Keratinocyte (primary cell): ENCODE measurements around the gene SPECC1. TPM values are rescaled to one million over a fixed set of nuclear protein-coding genes. Genes with fewer than 3 reads are reported as not detected.

Source experiments
- DNase-seq: peaks from one replicate; pipeline ENCODE4 v3.0.0-alpha.2; 2011; ENCODE audit warnings: low read depth, missing footprints, low spot score
- FAIRE-seq: peaks from 2 replicates; lab custom pipeline; 2011; peaks lifted over from hg19 to GRCh38; lab: Jason Lieb, UNC
- H2AFZ ChIP-seq: 2 replicates; pipeline ENCODE4 v1.6.0; 2012; ENCODE audit warnings: low read length, control low read depth, inconsistent platforms; ENCODE audit not compliant: control insufficient read depth
- H3K27ac ChIP-seq: 2 replicates; pipeline ENCODE4 v1.5.1; 2011; ENCODE audit warnings: low read length; ENCODE audit not compliant: control insufficient read depth, insufficient read depth
- H3K27me3 ChIP-seq: 3 replicates; pipeline ENCODE4 v1.6.0; 2011; ENCODE audit warnings: low read length; ENCODE audit not compliant: control insufficient read depth, insufficient read depth; ENCODE audit errors: extremely low read depth
- H3K36me3 ChIP-seq, 2 experiments: 2 replicates in 1 of 2; 3 replicates in 1 of 2; pipeline ENCODE4 v1.5.1; 2011; ENCODE audit warnings: low read length in 2 of 2, mild to moderate bottlenecking in 1 of 2; ENCODE audit not compliant: control insufficient read depth in 2 of 2, insufficient read depth in 2 of 2; ENCODE audit errors: extremely low read depth in 1 of 2
- H3K4me1 ChIP-seq: 3 replicates; pipeline ENCODE4 v1.5.1; 2011; ENCODE audit warnings: low read length; ENCODE audit not compliant: control insufficient read depth, insufficient read depth; ENCODE audit errors: extremely low read depth
- H3K4me2 ChIP-seq: 3 replicates; pipeline ENCODE4 v1.6.0; 2011; ENCODE audit warnings: low read depth, low read length; ENCODE audit not compliant: control insufficient read depth, insufficient read depth; ENCODE audit errors: extremely low read depth
- H3K4me3 ChIP-seq, 3 experiments: fragments of 200-600 bp in 1 of 3; sonication (generic) in 1 of 3; 2 replicates in 2 of 3; 3 replicates in 1 of 3; pipeline ENCODE4 v1.5.1; 2011 to 2016; ENCODE audit warnings: low read length in 3 of 3, mild to moderate bottlenecking in 3 of 3, control low read depth in 2 of 3, inconsistent platforms in 1 of 3, low read depth in 1 of 3, mixed read lengths in 1 of 3, mixed run types in 1 of 3, moderate library complexity in 1 of 3; ENCODE audit not compliant: control insufficient read depth in 2 of 3, insufficient read depth in 2 of 3; ENCODE audit errors: extremely low read depth in 1 of 3
- H3K79me2 ChIP-seq: 2 replicates; pipeline ENCODE4 v1.6.0; 2012; ENCODE audit warnings: low read length; ENCODE audit not compliant: control insufficient read depth, insufficient read depth
- H3K9ac ChIP-seq: 3 replicates; pipeline ENCODE4 v1.6.0; 2011; ENCODE audit warnings: low read length; ENCODE audit not compliant: control insufficient read depth, insufficient read depth; ENCODE audit errors: extremely low read depth
- H3K9me1 ChIP-seq: 3 replicates; pipeline ENCODE4 v1.6.0; 2011; ENCODE audit warnings: low read length; ENCODE audit not compliant: control insufficient read depth, insufficient read depth; ENCODE audit errors: extremely low read depth
- H3K9me3 ChIP-seq: 2 replicates; pipeline ENCODE4 v1.5.1; 2012; ENCODE audit warnings: low read depth, low read length; ENCODE audit not compliant: control insufficient read depth
- H4K20me1 ChIP-seq: 3 replicates; pipeline ENCODE4 v1.6.0; 2011; ENCODE audit warnings: low read length; ENCODE audit not compliant: control insufficient read depth, insufficient read depth; ENCODE audit errors: extremely low read depth
- CTCF ChIP-seq, 3 experiments: IDR thresholded peaks in 1 of 3; conservative IDR thresholded peaks in 1 of 3; optimal IDR thresholded peaks in 1 of 3; 2 replicates in 2 of 3; 3 replicates in 1 of 3; pipeline versions ENCODE3 to v1.5.1; 2011; ENCODE audit warnings: low read length in 3 of 3, mild to moderate bottlenecking in 3 of 3, moderate library complexity in 2 of 3, control low read depth in 1 of 3, inconsistent platforms in 1 of 3; ENCODE audit not compliant: insufficient read depth in 2 of 3; ENCODE audit errors: extremely low read depth in 1 of 3
- EZH2 ChIP-seq: IDR thresholded peaks from one replicate; pipeline ENCODE4 v1.6.1; 2012; ENCODE audit warnings: inconsistent platforms, mild to moderate bottlenecking, low read length, moderate library complexity
- dilution Hi-C: fragments of 300-500 bp; cut with MboI; formaldehyde crosslinking; loops from one replicate; pipeline ENCODE4 v1.7.0; 2020; ENCODE audit warnings: low sequenced_read_pairs; ENCODE audit not compliant: extremely low pct_ligation_motif_present
- polyA plus RNA-seq, 5 experiments: library from polyadenylated mRNA; depleted of rRNA in 3 of 5; stranded (reverse) in 3 of 5; stranded (forward) in 1 of 5; unstranded in 1 of 5; fragments of >200 nt; gene quantifications; 1 replicate in 1 of 5; 2 replicates in 3 of 5; 3 replicates in 1 of 5; pipeline versions ENCODE4 v1.2.1 to v1.2.3, GENCODE V29; 2011 to 2012; ENCODE audit warnings: missing spikeins in 2 of 5, low read depth in 1 of 5, low replicate concordance in 1 of 5

Gene SPECC1
- polyA plus RNA-seq, 1 donor (not counting 4 experiments of a cell fraction or from before 2014, with no cell fraction given), result 20.9 TPM

DNA sequence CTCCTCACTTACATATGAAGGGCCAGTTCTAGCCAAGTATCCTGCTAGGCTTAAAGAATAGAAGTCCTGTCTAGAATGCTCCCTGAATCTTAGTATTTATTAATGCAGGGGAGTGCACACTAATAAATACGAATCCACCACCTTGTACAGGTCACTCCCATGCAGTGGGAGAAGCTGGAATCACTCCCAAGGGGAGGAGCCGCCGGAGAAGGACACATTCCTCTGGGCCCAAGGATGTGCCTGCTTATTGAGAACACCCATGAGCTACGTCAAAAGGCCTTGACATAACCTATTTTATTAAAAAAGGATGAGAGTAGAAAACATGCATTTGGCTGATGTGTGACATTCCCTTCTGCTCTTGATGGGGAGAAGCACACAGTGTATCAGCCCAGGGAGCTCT, 223.5 kb downstream of the SPECC1 start:
- no peaks in the 10 kb centered on the region for H3K27me3 ChIP-seq
- dilution Hi-C loops, result no loop called here
- H2AFZ ChIP-seq, result no peak overlapping the region
- peaks cover 15 to 17% of the 10 kb centered on the region in 2 experiments for H3K36me3 ChIP-seq
- H3K4me1 ChIP-seq, result no peaks in the 10 kb centered on the region
- no peaks in the 10 kb centered on the region for H3K9me1 ChIP-seq
- H3K79me2 ChIP-seq, result no peaks in the 10 kb centered on the region
- FAIRE-seq (no peak), DNase-seq (no peak)
- TF ChIP-seq EZH2, result no peak
- no peak for TF ChIP-seq CTCF (optimal IDR thresholded peaks at IDR 0.05 in 1 of 3, IDR thresholded peaks at IDR 0.05 in 1 of 3, conservative IDR thresholded peaks at IDR 0.05 in 1 of 3; ENCODE audit: extremely low read depth in 1 of 3, insufficient read depth in 2 of 3, low read length in 3 of 3)
- no peaks in the 10 kb centered on the region for H3K9me3 ChIP-seq
- H3K4me3 ChIP-seq, result no peak overlapping the region
- H3K9ac ChIP-seq, result no peak overlapping the region
- H3K27ac ChIP-seq, result no peak overlapping the region
- no peaks in the 10 kb centered on the region for H4K20me1 ChIP-seq
- no peak overlapping the region for H3K4me2 ChIP-seq

DNA sequence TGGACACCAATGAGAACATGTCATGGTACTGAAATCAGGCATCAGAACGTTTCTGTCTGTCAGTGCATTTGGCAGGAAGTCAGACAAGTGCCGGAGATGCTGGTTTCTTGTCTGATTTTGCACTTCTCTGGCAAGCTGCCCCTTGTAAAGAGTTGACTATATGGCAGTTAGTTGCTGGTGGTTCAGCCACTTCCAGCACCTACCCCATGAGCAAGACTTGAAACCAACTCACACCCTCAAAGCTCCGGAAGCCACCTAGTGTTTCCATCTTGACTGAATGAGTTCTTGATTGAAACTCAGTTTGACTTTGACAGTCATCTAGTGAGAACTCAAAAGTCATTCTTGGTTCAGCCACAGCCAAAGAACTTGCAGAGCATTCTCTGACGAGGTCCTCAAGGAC, 225.1 kb downstream of the SPECC1 start:
- H3K36me3 ChIP-seq, result peaks cover 15 to 16% of the 10 kb centered on the region in 2 experiments
- dilution Hi-C loops, result no loop called here

GRCh38 chr17:20235747-20236146, 226.6 kb downstream of the SPECC1 start:
- DNase-seq (no peak), FAIRE-seq (no peak)
- dilution Hi-C loops, result no loop called here
- no peaks in the 10 kb centered on the region for H3K9me1 ChIP-seq
- no peaks in the 10 kb centered on the region for H3K4me1 ChIP-seq
- TF ChIP-seq CTCF (optimal IDR thresholded peaks at IDR 0.05 in 1 of 3, IDR thresholded peaks at IDR 0.05 in 1 of 3, conservative IDR thresholded peaks at IDR 0.05 in 1 of 3; ENCODE audit: extremely low read depth in 1 of 3, insufficient read depth in 2 of 3, low read length in 3 of 3) (no peak), EZH2 (no peak)
- H3K4me3 ChIP-seq, result no peak overlapping the region
- H3K27me3 ChIP-seq, result no peaks in the 10 kb centered on the region
- peaks cover 11 to 15% of the 10 kb centered on the region in 2 experiments for H3K36me3 ChIP-seq
- H3K9ac ChIP-seq, result no peak overlapping the region
- no peak overlapping the region for H3K27ac ChIP-seq
- H2AFZ ChIP-seq, result no peak overlapping the region
- no peaks in the 10 kb centered on the region for H3K9me3 ChIP-seq
- H3K4me2 ChIP-seq, result no peak overlapping the region
- no peaks in the 10 kb centered on the region for H4K20me1 ChIP-seq
- H3K79me2 ChIP-seq, result no peaks in the 10 kb centered on the region

More for the DNA sequence above, 225.1 kb downstream of the SPECC1 start:
- Histone ChIP-seq H3K79me2 (no peaks in the 10 kb centered on the region), H3K4me3 (no peak overlapping the region), H3K4me2 (no peak overlapping the region), H3K9ac (no peak overlapping the region), H2AFZ (no peak overlapping the region), H3K27me3 (no peaks in the 10 kb centered on the region), H3K4me1 (no peaks in the 10 kb centered on the region), H3K27ac (no peak overlapping the region), H3K9me1 (no peaks in the 10 kb centered on the region), H3K9me3 (no peaks in the 10 kb centered on the region), H4K20me1 (no peaks in the 10 kb centered on the region)
- DNase-seq (no peak), FAIRE-seq (no peak)
- TF ChIP-seq EZH2, result no peak
